IMR-90 (cell line): ENCODE results near the gene ITGAE. TPM values are rescaled to one million over a fixed set of nuclear protein-coding genes. Genes with fewer than 3 reads are reported as not detected.

ENCODE experiments used
- ATAC-seq: fragments of 200-7000 bp; cut with Tn5 transposase; 2 replicates; pipeline ENCODE4 v1.9.1; 2020; ENCODE audit warnings: low read depth, mild to moderate bottlenecking, moderate library complexity
- BruUV-seq: library from RNA; stranded (reverse); fragments of 400-500 nt; replicated peaks from 2 replicates; lab custom pipeline; 2021; lab: Mats Ljungman, UMichigan
- CTCF ChIA-PET: fragments of 300-600 bp; formaldehyde crosslinking; extraction: SDS; loops from one replicate; lab custom pipeline; 2021; ENCODE audit warnings: antibody characterized with exemption; lab: Yijun Ruan, JAX
- POLR2A ChIA-PET: fragments of 300-600 bp; sonication (Branson Sonifier 250); formaldehyde crosslinking; loops from one replicate; lab custom pipeline; 2022; ENCODE audit warnings: antibody characterized with exemption; ENCODE audit not compliant: unreplicated experiment; lab: Charles Lee
- DNase-seq: peaks from one replicate; pipeline ENCODE4 v3.0.0; 2013
- H2AFZ ChIP-seq: replicated peaks from 2 replicates; pipeline ENCODE3; 2013; ENCODE audit warnings: low read length, mild to moderate bottlenecking; ENCODE audit not compliant: poor library complexity
- H2AK5ac ChIP-seq: 2 replicates; pipeline ENCODE4 v1.6.1; 2013; ENCODE audit warnings: low read depth, low read length, inconsistent platforms
- H2AK9ac ChIP-seq: replicated peaks from 2 replicates; pipeline ENCODE3; 2013; ENCODE audit warnings: mild to moderate bottlenecking, low read depth, low read length, moderate library complexity; ENCODE audit not compliant: poor library complexity
- H2BK120ac ChIP-seq: 2 replicates; pipeline ENCODE4 v1.6.1; 2013; ENCODE audit warnings: low read depth, low read length, inconsistent platforms
- H2BK15ac ChIP-seq: 3 replicates; pipeline ENCODE4 v1.6.1; 2013; ENCODE audit warnings: low read depth, low read length, inconsistent platforms
- H2BK20ac ChIP-seq: 2 replicates; pipeline ENCODE4 v1.6.1; 2013; ENCODE audit warnings: low read depth, mild to moderate bottlenecking, inconsistent platforms, low read length, moderate library complexity
- H2BK5ac ChIP-seq: 2 replicates; pipeline ENCODE4 v1.6.1; 2013; ENCODE audit warnings: mild to moderate bottlenecking, low read depth, low read length, inconsistent platforms; ENCODE audit not compliant: poor library complexity, severe bottlenecking
- H3K14ac ChIP-seq: replicated peaks from 2 replicates; pipeline ENCODE4 v1.6.1; 2013; ENCODE audit warnings: low read depth, low read length, inconsistent platforms
- H3K18ac ChIP-seq: 2 replicates; pipeline ENCODE4 v1.6.1; 2013; ENCODE audit warnings: low read depth, low read length, control low read depth
- H3K23ac ChIP-seq: 2 replicates; pipeline ENCODE4 v1.6.1; 2013; ENCODE audit warnings: low read depth, low read length, inconsistent platforms
- H3K27ac ChIP-seq: 2 replicates; pipeline ENCODE4 v1.5.1; 2013; ENCODE audit warnings: mild to moderate bottlenecking, control low read depth, low read length; ENCODE audit not compliant: insufficient read depth
- H3K27me3 ChIP-seq: 2 replicates; pipeline ENCODE4 v1.6.1; 2013; ENCODE audit warnings: low read length; ENCODE audit not compliant: control insufficient read depth, insufficient read depth
- H3K36me3 ChIP-seq: 2 replicates; pipeline ENCODE4 v1.6.1; 2013; ENCODE audit warnings: low read length, mixed read lengths; ENCODE audit not compliant: control insufficient read depth, insufficient read depth
- H3K4ac ChIP-seq: 2 replicates; pipeline ENCODE4 v1.6.1; 2013; ENCODE audit warnings: low read depth, low read length, inconsistent platforms
- H3K4me1 ChIP-seq: 2 replicates; pipeline ENCODE4 v1.6.1; 2013; ENCODE audit warnings: low read length, mixed read lengths; ENCODE audit not compliant: control insufficient read depth, insufficient read depth
- H3K4me2 ChIP-seq: 2 replicates; pipeline ENCODE4 v1.6.1; 2013; ENCODE audit warnings: low read depth, mild to moderate bottlenecking, control low read depth, low read length, moderate library complexity
- H3K4me3 ChIP-seq: 2 replicates; pipeline ENCODE4 v1.5.1; 2013; ENCODE audit warnings: low read depth, mild to moderate bottlenecking, control low read depth, low read length, moderate library complexity; ENCODE audit not compliant: insufficient read depth
- H3K56ac ChIP-seq: 2 replicates; pipeline ENCODE4 v1.6.1; 2013; ENCODE audit warnings: low read length, inconsistent platforms; ENCODE audit not compliant: insufficient read depth; ENCODE audit errors: extremely low read depth
- H3K79me1 ChIP-seq, 2 experiments: 2 replicates each; pipeline ENCODE4 v1.6.1; 2013; ENCODE audit warnings: low read length in 2 of 2, inconsistent platforms in 1 of 2, low read depth in 1 of 2
- H3K9ac ChIP-seq: 2 replicates; pipeline ENCODE4 v1.6.1; 2013; ENCODE audit warnings: low read depth, low read length, control low read depth
- H3K9me1 ChIP-seq: 2 replicates; pipeline ENCODE4 v1.6.1; 2013; ENCODE audit warnings: low read length, inconsistent platforms; ENCODE audit not compliant: insufficient read depth
- H3K9me3 ChIP-seq: 2 replicates; pipeline ENCODE4 v1.6.1; 2013; ENCODE audit warnings: low read length; ENCODE audit not compliant: control insufficient read depth, insufficient read depth
- H4K20me1 ChIP-seq: 2 replicates; pipeline ENCODE4 v1.6.1; 2013; ENCODE audit warnings: low read length, inconsistent platforms; ENCODE audit not compliant: insufficient read depth
- H4K5ac ChIP-seq: 2 replicates; pipeline ENCODE4 v1.6.1; 2013; ENCODE audit warnings: mild to moderate bottlenecking, low read depth, low read length, control low read depth
- H4K8ac ChIP-seq, 2 experiments: 2 replicates each; pipeline ENCODE4 v1.6.1; 2013; ENCODE audit warnings: low read depth in 2 of 2, low read length in 2 of 2, control low read depth in 1 of 2, inconsistent platforms in 1 of 2
- H4K91ac ChIP-seq: 2 replicates; pipeline ENCODE4 v1.6.1; 2013; ENCODE audit warnings: low read depth, low read length, inconsistent platforms; ENCODE audit not compliant: insufficient read depth
- BHLHE40 ChIP-seq: fragments of 150-350 bp; IDR thresholded peaks from 2 replicates; pipeline ENCODE4 v1.6.1; 2016; ENCODE audit warnings: mild to moderate bottlenecking, low read depth, low read length
- CEBPB ChIP-seq: IDR thresholded peaks from 2 replicates; pipeline ENCODE4 v1.6.1; 2012; ENCODE audit warnings: low read depth, low read length, improper control_type of control experiment
- CHD1 ChIP-seq: IDR thresholded peaks from 2 replicates; pipeline ENCODE4 v1.6.1; 2012; ENCODE audit warnings: low read depth, low read length, improper control_type of control experiment
- FOS ChIP-seq: fragments of 150-350 bp; IDR thresholded peaks from 2 replicates; pipeline ENCODE4 v1.6.1; 2016; ENCODE audit warnings: low read depth, low read length
- MAFK ChIP-seq: IDR thresholded peaks from 2 replicates; pipeline ENCODE4 v1.6.1; 2012; ENCODE audit warnings: low read depth, low read length, improper control_type of control experiment
- MAZ ChIP-seq: IDR thresholded peaks from 2 replicates; pipeline ENCODE4 v1.6.1; 2012; ENCODE audit warnings: low read depth, mild to moderate bottlenecking, low read length, improper control_type of control experiment, moderate library complexity, borderline replicate concordance
- MXI1 ChIP-seq: IDR thresholded peaks from 2 replicates; pipeline ENCODE4 v1.6.1; 2012; ENCODE audit warnings: low read depth, mild to moderate bottlenecking, low read length, moderate library complexity, borderline replicate concordance
- NFE2L2 ChIP-seq: fragments of 150-350 bp; IDR thresholded peaks from 2 replicates; pipeline ENCODE4 v1.6.1; 2016; ENCODE audit warnings: low read depth, mild to moderate bottlenecking, low read length
- POLR2A ChIP-seq: IDR thresholded peaks from 2 replicates; pipeline ENCODE4 v1.6.1; 2012; ENCODE audit warnings: mild to moderate bottlenecking, low read depth, low read length
- RAD21 ChIP-seq: IDR thresholded peaks from 2 replicates; pipeline ENCODE4 v1.6.1; 2012; ENCODE audit warnings: low read length, improper control_type of control experiment
- RCOR1 ChIP-seq: IDR thresholded peaks from 2 replicates; pipeline ENCODE4 v1.6.1; 2012; ENCODE audit warnings: mild to moderate bottlenecking, low read length, improper control_type of control experiment; ENCODE audit not compliant: insufficient replicate concordance
- RFX5 ChIP-seq: IDR thresholded peaks from 2 replicates; pipeline ENCODE4 v1.8.0; 2012; ENCODE audit warnings: low read depth, mild to moderate bottlenecking, low read length, moderate library complexity
- WGBS, 2 experiments: methylation state at CpG; one replicate each; pipeline versions ENCODE4 v1.1.5 to v1.1.7; 2013; ENCODE audit warnings: missing lambda C conversion rate in 2 of 2; ENCODE audit not compliant: insufficient read length in 1 of 2; ENCODE audit errors: extremely low coverage in 2 of 2; 5-methylcytosine and 5-hydroxymethylcytosine counted together
- dilution Hi-C: fragments of 300-500 bp; cut with HindIII; formaldehyde crosslinking; loops from one replicate; pipeline ENCODE4 v1.14.3; 2018; ENCODE audit warnings: low sequenced_read_pairs; ENCODE audit not compliant: unreplicated experiment
- in situ Hi-C: fragments of 300-500 bp; cut with MboI; formaldehyde crosslinking; loops from 3 replicates; pipeline ENCODE4 v1.14.3; 2019; ENCODE audit warnings: low sequenced_read_pairs, inconsistent platforms, mixed read lengths
- intact Hi-C: fragments of 100-400 bp; cut with micrococcal nuclease; formaldehyde crosslinking; loops from 2 replicates; pipeline ENCODE4 v1.10.0; 2022
- polyA plus RNA-seq, 3 experiments: library from polyadenylated mRNA; depleted of rRNA; stranded (reverse); fragments of >200 nt; gene quantifications; 2 replicates each; pipeline ENCODE4 v1.2.3, GENCODE V29; 2012; ENCODE audit warnings: low replicate concordance in 1 of 3
- total RNA-seq: library from RNA; depleted of rRNA; stranded (reverse); fragments of >200 nt; gene quantifications from 2 replicates; pipeline ENCODE4 v1.2.3, GENCODE V29; 2012

Gene ITGAE
- total and polyA plus RNA-seq, 2 of the 4 experiments (the other 2 are of a cell fraction) = 54.1 to 60.8 TPM

- Histone ChIP-seq H3K36me3 (no peaks in the 10 kb centered on the region), H4K20me1 (no peaks in the 10 kb centered on the region), H3K23ac (no peak overlapping the region), H3K4me2 (no peak overlapping the region), H4K5ac (no peak overlapping the region), H3K9me1 (no peaks in the 10 kb centered on the region; the same call in 1 of the 2 replicates), H3K56ac (no peak overlapping the region), H2BK120ac (no peak overlapping the region), H2AK9ac (no peak overlapping the region), H3K4me1 (no peaks in the 10 kb centered on the region), H2AK5ac (no peak overlapping the region), H3K14ac (no peak overlapping the region), H3K4ac (no peak overlapping the region), H2BK5ac (no peak overlapping the region), H4K91ac (no peak overlapping the region), H4K8ac (no peak overlapping the region), H3K9me3 (no peaks in the 10 kb centered on the region), H3K18ac (no peak overlapping the region), H2BK15ac (no peak overlapping the region), H3K9ac (no peak overlapping the region), H3K27me3 (peaks cover 16% of the 10 kb centered on the region), H2AFZ (no peak overlapping the region), H2BK20ac (no peak overlapping the region), H3K4me3 (no peak overlapping the region), H3K79me1 (no peaks in the 10 kb centered on the region), H3K27ac (no peak overlapping the region)
- intact Hi-C loops (no loop called here), dilution Hi-C loops (no loop called here), in situ Hi-C loops (loop anchor here (25.0 kb wide), 1 partner anchor 267 kb away; no protein-coding TSS in a partner anchor)
- ATAC-seq = no peak
- no CpG with 5 or more reads among the region's 10 CpGs for WGBS, 2 experiments
- no TSS peak for BruUV-seq
- DNase-seq = no peak
- TF ChIP-seq RAD21 = no peak
- TF ChIP-seq BHLHE40 = no peak
- TF ChIP-seq RFX5 = no peak
- TF ChIP-seq MXI1 = no peak
- TF ChIP-seq MAZ = no peak
- no peak for TF ChIP-seq MAFK
- TF ChIP-seq POLR2A = no peak
- no peak for TF ChIP-seq CHD1
- no peak for TF ChIP-seq RCOR1
- TF ChIP-seq CEBPB = no peak
- no peak for TF ChIP-seq FOS
- no peak for TF ChIP-seq NFE2L2
- ChIA-PET POLR2A (no interaction called here), CTCF (no interaction called here)
These were observed 55.9 kb downstream of the ITGAE start for GRCh38 chr17:3745071-3745470.
